Cardiac septum (tissue), 1 donor: Measurements from ENCODE around the gene OCA2. TPM values are rescaled to one million over a fixed set of nuclear protein-coding genes. Genes with fewer than 3 reads are reported as not detected.

ENCODE experiments used
- DNase-seq: peaks from one replicate; pipeline ENCODE4 v3.0.0-alpha.2; 2020; ENCODE audit warnings: low spot score
- intact Hi-C: fragments of 100-400 bp; cut with DNase I; formaldehyde crosslinking; loops from one replicate; pipeline ENCODE4 v1.14.0; 2022
- total RNA-seq: library from RNA; stranded (reverse); fragmentation: NEBNext Ultra II Directional; extraction: Animal tissue kit (Norgen Biotek cat#: 25700); gene quantifications from one replicate; pipeline ENCODE4 v1.2.1, GENCODE V29; 2021
- donor health status: DM: no; HTN: no; CAD: no.

The OCA2 gene
- total RNA-seq, 1 donor from 2014 or later = not detected

- no peak for DNase-seq
- intact Hi-C loops = no loop called here
Observed at GRCh38 chr15:28033443-28033842, 65.7 kb downstream of the OCA2 start.

GRCh38 chr15:28030801-28031200 is 68.3 kb downstream of the OCA2 start:
- intact Hi-C loops = no loop called here
- DNase-seq = no peak

- DNase-seq = no peak
- intact Hi-C loops = no loop called here
Observed at GRCh38 chr15:28027714-28028076, 71.4 kb downstream of the OCA2 start.

GRCh38 chr15:28026764-28027713 is 72.1 kb downstream of the OCA2 start:
- no peak for DNase-seq
- intact Hi-C loops = no loop called here

GRCh38 chr15:28026221-28026620 is 72.9 kb downstream of the OCA2 start:
- no peak for DNase-seq
- intact Hi-C loops = no loop called here

- intact Hi-C loops = no loop called here
- DNase-seq = no peak
Observed at GRCh38 chr15:28025413-28025812, 73.7 kb downstream of the OCA2 start.

- intact Hi-C loops = no loop called here
- no peak for DNase-seq
Observed at GRCh38 chr15:28024889-28025250, 74.2 kb downstream of the OCA2 start.

- no peak for DNase-seq
- intact Hi-C loops = no loop called here
Observed at GRCh38 chr15:28023933-28024888, 74.9 kb downstream of the OCA2 start.

GRCh38 chr15:28023422-28023821 is 75.7 kb downstream of the OCA2 start:
- no peak for DNase-seq
- intact Hi-C loops = no loop called here

- DNase-seq = no peak
- intact Hi-C loops = no loop called here
Observed at GRCh38 chr15:28022961-28023360, 76.2 kb downstream of the OCA2 start.

- DNase-seq = no peak
- intact Hi-C loops = no loop called here
Observed at GRCh38 chr15:28022181-28022580, 76.9 kb downstream of the OCA2 start.

- DNase-seq = no peak
- intact Hi-C loops = no loop called here
Observed at GRCh38 chr15:28021281-28022039, 77.7 kb downstream of the OCA2 start.

GRCh38 chr15:28020644-28021043 is 78.5 kb downstream of the OCA2 start:
- no peak for DNase-seq
- intact Hi-C loops = no loop called here

- intact Hi-C loops = no loop called here
- no peak for DNase-seq
Observed at GRCh38 chr15:28019594-28020309, 79.4 kb downstream of the OCA2 start.

GRCh38 chr15:28018291-28019044 is 80.6 kb downstream of the OCA2 start:
- DNase-seq = no peak
- intact Hi-C loops = no loop called here

GRCh38 chr15:28017423-28017924 is 81.6 kb downstream of the OCA2 start:
- no peak for DNase-seq
- intact Hi-C loops = no loop called here

- DNase-seq = no peak
- intact Hi-C loops = no loop called here
Observed at GRCh38 chr15:28015855-28016254, 83.3 kb downstream of the OCA2 start.

GRCh38 chr15:28014623-28015200 is 84.4 kb downstream of the OCA2 start:
- intact Hi-C loops = no loop called here
- no peak for DNase-seq
